Gastroesophageal sphincter (tissue), 3 donors: Measurements from ENCODE around the gene UHMK1.

Experiments used
- CTCF ChIP-seq, 4 experiments: fragments of 200-600 bp in 2 of 4; fragments of 450-650 bp in 2 of 4; sonication (generic) in 1 of 4; IDR thresholded peaks; one replicate each; pipeline ENCODE4 v1.5.1; 2017 to 2019; ENCODE audit warnings: antibody characterized with exemption in 4 of 4, mild to moderate bottlenecking in 2 of 4, moderate library complexity in 2 of 4
- EP300 ChIP-seq: sonication (generic); formaldehyde crosslinking; IDR thresholded peaks from one replicate; pipeline ENCODE4 v1.6.1; 2017; ENCODE audit warnings: antibody characterized with exemption, mild to moderate bottlenecking
- POLR2A ChIP-seq, 2 donors: fragments of 450-650 bp; IDR thresholded peaks; one replicate each; pipeline ENCODE4 v1.6.1; 2017; ENCODE audit warnings: antibody characterized with exemption in 2 of 2, mild to moderate bottlenecking in 2 of 2, moderate library complexity in 1 of 2
- POLR2AphosphoS5 ChIP-seq: sonication (generic); formaldehyde crosslinking; IDR thresholded peaks from one replicate; pipeline ENCODE4 v1.6.1; 2017; ENCODE audit warnings: antibody characterized with exemption

GRCh38 chr1:162466797-162467196 is 30.8 kb upstream of the UHMK1 start:
- no peak for TF ChIP-seq POLR2AphosphoS5
- no peak for TF ChIP-seq CTCF (IDR thresholded peaks at IDR 0.05)
- no peak for TF ChIP-seq POLR2A (IDR thresholded peaks at IDR 0.05)
- TF ChIP-seq EP300, result no peak
